ENCODE results near the gene MRPL47. TPM values are rescaled to one million over a fixed set of nuclear protein-coding genes. Genes with fewer than 3 reads are reported as not detected.

Gene MRPL47
- polyA plus RNA-seq, 6 donors from 2014 or later, result 33.0 to 51.2 (median 45.7) TPM

DNA sequence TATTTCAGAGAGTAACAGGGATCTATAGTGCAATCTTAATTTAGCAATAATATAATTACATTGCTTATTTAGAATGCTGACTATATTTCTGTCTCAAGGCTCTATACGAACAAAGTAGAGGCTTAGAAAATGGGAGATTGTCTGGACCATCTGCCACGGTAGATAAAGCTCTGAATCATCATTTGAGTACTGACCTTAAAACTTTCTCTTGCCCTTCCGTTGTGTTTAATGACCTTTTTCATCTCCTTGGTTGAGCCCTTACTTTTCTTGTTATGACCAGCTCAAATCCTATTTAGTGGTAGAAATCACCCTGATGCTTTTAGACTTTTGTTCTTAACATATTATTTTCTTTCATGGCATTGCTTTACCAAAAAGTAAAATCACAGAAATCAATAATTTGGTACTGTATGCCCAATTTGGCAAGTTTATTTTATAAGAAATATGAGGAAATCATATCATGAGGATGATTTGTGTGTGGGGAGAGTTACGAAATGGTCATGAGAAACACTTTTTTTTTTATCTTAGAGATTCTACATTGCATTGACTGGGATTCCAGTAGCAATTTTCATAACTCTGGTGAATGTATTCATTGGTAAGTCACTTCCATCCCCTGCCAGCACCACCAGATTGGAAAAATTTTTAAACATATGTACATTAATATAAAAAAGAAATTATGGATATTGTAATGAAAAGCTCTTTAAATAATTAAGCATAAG, 11.2 kb upstream of the MRPL47 start:
- H3K36me3 Mint-ChIP-seq, result peaks cover 0 to 3% of the 10 kb centered on the region in 2 donors
- no peak overlapping the region for H3K4me3 Mint-ChIP-seq
- peaks cover 10 to 16% (median 12%) of the 10 kb centered on the region in 3 donors for H3K4me1 Mint-ChIP-seq
- H3K27ac Mint-ChIP-seq, result no peak overlapping the region
- DNase-seq, result no peak
- peaks cover 0 to under 1% (median 0%) of the 10 kb centered on the region in 7 donors for H3K9me3 Mint-ChIP-seq
- ATAC-seq (ENCODE audit: low read depth in 2 of 2), result no peak
- H3K27me3 Mint-ChIP-seq, result no peaks in the 10 kb centered on the region

GRCh38 chr3:179613807-179614206, 9.4 kb upstream of the MRPL47 start:
- ATAC-seq (ENCODE audit: low read depth in 2 of 2), result no peak

DNA sequence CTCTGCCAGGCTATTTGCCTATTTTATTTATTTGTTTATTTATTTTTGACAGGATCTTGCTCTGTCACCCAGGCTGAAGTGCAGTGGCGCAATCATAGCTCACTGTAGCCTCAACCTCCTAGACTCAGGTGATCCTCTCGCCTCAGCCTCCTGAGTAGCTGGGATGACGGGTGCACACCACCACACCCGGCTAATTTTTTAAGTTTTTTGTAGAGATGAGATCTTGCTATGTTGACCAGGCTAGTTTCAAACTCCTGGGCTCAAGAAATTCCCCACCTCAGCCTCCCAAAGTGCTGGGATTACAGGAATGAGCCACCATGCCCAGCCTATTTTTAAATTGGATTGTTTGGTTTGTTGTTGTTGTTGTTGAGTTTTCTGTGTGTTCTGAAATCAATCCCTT, 5.6 kb upstream of the MRPL47 start:
- Mint-ChIP-seq H3K27ac (peak overlapping the region in 3 of 6 donors; percentile 56 to 83 (median 79)), H3K4me1 (peaks cover 42 to 56% (median 49%) of the 10 kb centered on the region in 3 donors), H3K27me3 (no peaks in the 10 kb centered on the region), H3K4me3 (no peak overlapping the region), H3K36me3 (no peaks in the 10 kb centered on the region), H3K9me3 (no peaks in the 10 kb centered on the region)
- no peak for DNase-seq
- ATAC-seq (ENCODE audit: low read depth in 2 of 2), result no peak

More at GRCh38 chr3:179613807-179614206, 9.4 kb upstream of the MRPL47 start:
- Mint-ChIP-seq H3K4me3 (no peak overlapping the region), H3K9me3 (no peaks in the 10 kb centered on the region), H3K4me1 (peaks cover 20 to 24% (median 23%) of the 10 kb centered on the region in 3 donors), H3K27ac (no peak overlapping the region), H3K36me3 (no peaks in the 10 kb centered on the region), H3K27me3 (no peaks in the 10 kb centered on the region)
- DNase-seq, result no peak

DNA sequence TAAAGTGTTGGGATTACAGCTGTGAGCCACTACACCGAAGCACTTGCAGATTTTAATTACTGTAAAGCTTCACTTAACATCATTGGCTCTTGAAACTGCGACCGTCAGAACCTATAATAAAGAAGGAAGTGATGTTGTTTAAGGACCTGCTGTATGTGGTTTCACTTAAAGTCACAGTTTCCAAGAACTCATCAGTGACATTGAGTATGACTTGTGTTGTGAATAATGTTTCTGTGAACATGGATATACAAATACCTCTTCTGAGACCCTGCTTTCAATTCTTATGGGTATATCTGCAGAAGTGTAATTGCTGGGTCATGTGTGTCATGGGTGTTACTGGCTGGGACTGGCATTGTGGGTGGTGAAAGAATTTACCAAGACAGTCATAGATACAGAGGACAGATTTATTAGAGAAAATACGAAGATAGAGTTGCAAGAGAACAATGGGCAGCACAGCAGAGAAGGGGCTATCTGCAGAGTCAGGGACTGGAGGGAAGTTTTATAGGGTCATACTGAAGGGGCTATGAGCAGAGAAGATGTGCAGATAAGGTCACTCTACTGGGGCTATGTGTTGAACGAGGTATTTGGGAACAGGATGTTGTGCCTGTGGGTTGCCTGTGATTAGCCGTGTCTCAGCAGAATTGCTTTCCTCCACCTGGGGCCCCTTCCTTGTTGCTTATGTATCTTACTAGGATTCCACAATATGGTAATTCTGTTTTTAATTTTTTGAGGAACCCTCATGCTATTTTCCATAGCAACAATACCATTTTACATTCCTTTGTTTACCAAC, 4.7 kb upstream of the MRPL47 start:
- Mint-ChIP-seq H3K27me3 (no peaks in the 10 kb centered on the region), H3K9me3 (no peaks in the 10 kb centered on the region), H3K4me1 (peaks cover 47 to 65% (median 58%) of the 10 kb centered on the region in 3 donors), H3K36me3 (peaks cover 0 to 7% of the 10 kb centered on the region in 2 donors), H3K4me3 (peak overlapping the region in 7 of 8 donors; percentile 4 to 64 (median 16)), H3K27ac (peak overlapping the region; percentile 6 to 96 (median 88))
- ATAC-seq (ENCODE audit: low read depth in 2 of 2) (peak; percentile 18 to 22), DNase-seq (peak; percentile 12)

GRCh38 chr3:179606534-179607085, 2.2 kb upstream of the MRPL47 start:
- Mint-ChIP-seq H3K27ac (peak overlapping the region; percentile 36 to 93 (median 86)), H3K4me3 (peak overlapping the region; percentile 30 to 99 (median 83)), H3K27me3 (no peaks in the 10 kb centered on the region), H3K36me3 (peaks cover 0 to 7% of the 10 kb centered on the region in 2 donors), H3K9me3 (no peaks in the 10 kb centered on the region), H3K4me1 (peaks cover 41 to 65% (median 56%) of the 10 kb centered on the region in 3 donors)
- ATAC-seq (ENCODE audit: low read depth in 2 of 2) (peak; percentile 15 to 18), DNase-seq (peak; percentile 37)

GRCh38 chr3:179603831-179604230, 607 bp downstream of the MRPL47 start:
- Mint-ChIP-seq H3K27me3 (no peaks in the 10 kb centered on the region), H3K36me3 (peaks cover 7 to 8% of the 10 kb centered on the region in 2 donors), H3K27ac (peak overlapping the region; percentile 98 to 100 (median 100)), H3K4me1 (peaks cover 27 to 58% (median 39%) of the 10 kb centered on the region in 3 donors), H3K9me3 (no peaks in the 10 kb centered on the region), H3K4me3 (peak overlapping the region; percentile 98 to 100 (median 99))
- ATAC-seq (ENCODE audit: low read depth in 2 of 2) (no peak), DNase-seq (no peak)

DNA sequence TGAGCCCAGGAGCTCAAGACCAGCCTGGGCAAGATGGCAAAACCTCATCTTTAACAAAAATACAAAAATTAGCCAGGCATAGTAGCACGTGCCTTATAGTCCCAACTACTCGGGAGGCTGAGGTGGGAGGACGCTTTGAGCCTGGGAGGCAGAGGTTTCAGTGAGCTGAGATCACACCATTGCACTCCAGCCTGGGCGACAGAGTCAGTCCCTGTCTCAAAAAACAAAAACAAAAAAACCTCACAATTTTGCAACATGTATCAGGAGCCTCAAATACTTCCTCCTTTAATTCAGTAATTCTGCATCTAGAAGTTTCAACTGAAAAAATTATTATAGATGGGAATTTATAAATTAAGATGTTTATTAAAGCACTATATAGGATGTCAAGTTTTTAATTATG, 1.1 kb downstream of the MRPL47 start:
- H3K27ac Mint-ChIP-seq, result peak overlapping the region in 5 of 6 donors; percentile 98 to 100 (median 100)
- peaks cover 7 to 8% of the 10 kb centered on the region in 2 donors for H3K36me3 Mint-ChIP-seq
- H3K4me1 Mint-ChIP-seq, result peaks cover 24 to 55% (median 36%) of the 10 kb centered on the region in 3 donors
- DNase-seq, result no peak
- no peak for ATAC-seq (ENCODE audit: low read depth in 2 of 2)
- no peaks in the 10 kb centered on the region for H3K9me3 Mint-ChIP-seq
- peak overlapping the region in 6 of 8 donors; percentile 98 to 100 (median 99) for H3K4me3 Mint-ChIP-seq
- H3K27me3 Mint-ChIP-seq, result no peaks in the 10 kb centered on the region

DNA sequence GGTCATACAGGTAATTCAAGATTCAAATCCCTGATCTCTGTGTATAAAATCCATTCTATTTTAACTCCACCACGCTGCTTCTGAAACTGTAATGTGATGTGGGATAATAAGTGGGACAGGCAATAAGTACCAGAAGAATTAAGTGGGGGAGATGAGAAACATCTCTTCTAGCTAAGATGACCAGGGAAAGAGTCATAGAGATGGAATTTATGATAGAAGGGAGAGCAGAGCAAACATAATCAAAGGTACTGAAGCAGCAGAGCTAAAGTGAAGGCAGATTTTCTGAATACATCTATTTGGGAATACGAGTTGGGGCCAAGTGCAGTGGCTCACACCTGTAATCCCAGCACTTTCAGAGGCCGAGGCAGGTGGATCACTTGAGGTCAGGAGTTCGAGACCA, 4.9 kb downstream of the MRPL47 start:
- Mint-ChIP-seq H3K4me3 (no peak overlapping the region), H3K27ac (peak overlapping the region in 1 of 6 donors; percentile 13), H3K9me3 (no peaks in the 10 kb centered on the region), H3K27me3 (no peaks in the 10 kb centered on the region), H3K36me3 (peaks cover 3 to 8% of the 10 kb centered on the region in 2 donors), H3K4me1 (peaks cover 0 to 21% (median 8%) of the 10 kb centered on the region in 3 donors)
- ATAC-seq (ENCODE audit: low read depth in 2 of 2), result no peak
- DNase-seq, result no peak

DNA sequence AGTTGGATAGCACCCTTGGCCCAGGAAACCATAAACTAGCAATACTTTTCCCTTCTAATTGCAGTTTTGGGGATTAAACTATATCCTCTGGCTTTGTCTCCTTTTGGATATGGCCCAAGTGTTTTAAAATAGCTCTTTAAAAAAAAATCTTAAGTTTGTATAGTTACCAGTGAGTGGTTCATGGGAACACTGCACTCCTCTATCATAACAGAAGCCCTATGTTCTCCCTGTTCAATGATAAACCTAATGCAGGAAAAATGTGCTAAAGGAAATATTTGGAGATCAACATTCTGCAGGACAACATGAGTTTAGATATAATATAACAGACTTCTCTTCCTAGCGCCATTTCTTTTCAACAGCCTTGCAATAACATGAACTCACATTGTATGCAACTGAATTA, 13.1 kb downstream of the MRPL47 start:
- no peaks in the 10 kb centered on the region for H3K4me1 Mint-ChIP-seq
- no peak overlapping the region for H3K4me3 Mint-ChIP-seq
- H3K27ac Mint-ChIP-seq, result peak overlapping the region in 1 of 6 donors; percentile 34
- H3K36me3 Mint-ChIP-seq, result peaks cover 0 to 17% of the 10 kb centered on the region in 2 donors
- H3K27me3 Mint-ChIP-seq, result no peaks in the 10 kb centered on the region
- ATAC-seq (ENCODE audit: low read depth in 2 of 2), result no peak
- H3K9me3 Mint-ChIP-seq, result no peaks in the 10 kb centered on the region
- no peak for DNase-seq

- Mint-ChIP-seq H3K27ac (peak overlapping the region in 2 of 6 donors; percentile 8 to 24), H3K27me3 (no peaks in the 10 kb centered on the region), H3K4me3 (no peak overlapping the region), H3K36me3 (peaks cover 0 to 17% of the 10 kb centered on the region in 2 donors), H3K9me3 (no peaks in the 10 kb centered on the region), H3K4me1 (no peaks in the 10 kb centered on the region)
- ATAC-seq (ENCODE audit: low read depth in 2 of 2), result no peak
- DNase-seq, result no peak
Measured at GRCh38 chr3:179590669-179591068, 13.8 kb downstream of the MRPL47 start.

GRCh38 chr3:179589143-179589542, 15.3 kb downstream of the MRPL47 start:
- no peaks in the 10 kb centered on the region for H3K27me3 Mint-ChIP-seq
- H3K4me3 Mint-ChIP-seq, result no peak overlapping the region
- H3K36me3 Mint-ChIP-seq, result peaks cover 0 to 17% of the 10 kb centered on the region in 2 donors
- H3K27ac Mint-ChIP-seq, result peak overlapping the region in 1 of 6 donors; percentile 56
- ATAC-seq (ENCODE audit: low read depth in 2 of 2), result no peak
- no peak for DNase-seq
- no peaks in the 10 kb centered on the region for H3K4me1 Mint-ChIP-seq
- H3K9me3 Mint-ChIP-seq, result no peaks in the 10 kb centered on the region

DNA sequence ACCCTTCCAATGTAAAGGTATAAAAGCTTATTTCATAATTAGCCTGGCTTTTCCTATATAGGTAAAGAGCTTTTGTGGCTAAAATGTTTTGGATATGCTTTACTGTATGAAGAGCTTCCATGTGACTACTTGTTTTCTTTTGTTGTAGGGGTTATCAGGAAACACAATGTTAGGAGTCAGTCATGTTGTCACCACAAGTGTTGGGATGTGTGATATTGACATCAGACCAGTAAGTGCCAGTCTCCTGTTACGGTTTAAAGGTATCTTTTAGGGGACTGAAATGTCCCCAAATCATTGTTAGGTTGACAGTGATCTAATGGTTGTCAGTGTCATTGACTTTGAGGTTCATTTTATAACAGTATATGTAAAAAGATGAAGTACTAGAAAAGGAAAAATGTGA, 23.4 kb downstream of the MRPL47 start:
- H3K27me3 Mint-ChIP-seq, result no peaks in the 10 kb centered on the region
- no peaks in the 10 kb centered on the region for H3K4me1 Mint-ChIP-seq
- H3K36me3 Mint-ChIP-seq, result peaks cover 0 to 4% of the 10 kb centered on the region in 2 donors
- no peaks in the 10 kb centered on the region for H3K9me3 Mint-ChIP-seq
- no peak overlapping the region for H3K4me3 Mint-ChIP-seq
- peak overlapping the region in 1 of 6 donors; percentile 36 for H3K27ac Mint-ChIP-seq
- DNase-seq (no peak), ATAC-seq (ENCODE audit: low read depth in 2 of 2) (no peak)

DNA sequence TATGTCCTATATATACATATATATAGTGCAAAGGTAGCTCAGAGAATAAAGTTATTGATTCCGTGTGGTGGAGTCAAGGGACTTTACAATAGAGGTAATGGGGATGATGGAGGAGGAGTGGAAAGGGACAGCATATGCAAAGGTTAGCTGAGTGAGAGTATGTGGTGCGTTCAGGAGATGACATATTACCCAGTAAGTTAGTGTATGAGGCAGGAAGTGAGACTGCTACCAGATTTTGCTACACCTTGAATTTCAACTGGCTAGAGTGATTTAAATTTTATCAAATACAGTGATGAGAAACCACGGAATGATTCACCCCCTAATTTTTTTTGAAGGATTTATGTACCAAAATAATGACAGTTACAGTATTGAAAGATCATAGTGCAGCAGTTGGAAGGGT, 38.9 kb downstream of the MRPL47 start:
- peak overlapping the region in 2 of 6 donors; percentile 1 to 84 for H3K27ac Mint-ChIP-seq
- ATAC-seq (ENCODE audit: low read depth in 2 of 2) (no peak), DNase-seq (no peak)
- H3K9me3 Mint-ChIP-seq, result no peaks in the 10 kb centered on the region
- peak overlapping the region in 2 of 8 donors; percentile 9 to 31 for H3K4me3 Mint-ChIP-seq
- peaks cover 24 to 30% (median 24%) of the 10 kb centered on the region in 3 donors for H3K4me1 Mint-ChIP-seq
- H3K36me3 Mint-ChIP-seq, result peaks cover 0 to 7% of the 10 kb centered on the region in 2 donors
- no peaks in the 10 kb centered on the region for H3K27me3 Mint-ChIP-seq

All from naive B cell (primary cell).